HL-60/S4 treated with phorbol 12-myristate 13-acetate at 8.2 ng/mL for 4 days and 3 days (cell line): Measurements from ENCODE around the gene ZFP82.

Source experiments
- in situ Hi-C: fragments of 300-500 bp; cut with MboI; formaldehyde crosslinking; loops from 2 replicates; pipeline ENCODE4 v1.15.0; 2022; ENCODE audit warnings: low sequenced_read_pairs

Gene ZFP82

DNA sequence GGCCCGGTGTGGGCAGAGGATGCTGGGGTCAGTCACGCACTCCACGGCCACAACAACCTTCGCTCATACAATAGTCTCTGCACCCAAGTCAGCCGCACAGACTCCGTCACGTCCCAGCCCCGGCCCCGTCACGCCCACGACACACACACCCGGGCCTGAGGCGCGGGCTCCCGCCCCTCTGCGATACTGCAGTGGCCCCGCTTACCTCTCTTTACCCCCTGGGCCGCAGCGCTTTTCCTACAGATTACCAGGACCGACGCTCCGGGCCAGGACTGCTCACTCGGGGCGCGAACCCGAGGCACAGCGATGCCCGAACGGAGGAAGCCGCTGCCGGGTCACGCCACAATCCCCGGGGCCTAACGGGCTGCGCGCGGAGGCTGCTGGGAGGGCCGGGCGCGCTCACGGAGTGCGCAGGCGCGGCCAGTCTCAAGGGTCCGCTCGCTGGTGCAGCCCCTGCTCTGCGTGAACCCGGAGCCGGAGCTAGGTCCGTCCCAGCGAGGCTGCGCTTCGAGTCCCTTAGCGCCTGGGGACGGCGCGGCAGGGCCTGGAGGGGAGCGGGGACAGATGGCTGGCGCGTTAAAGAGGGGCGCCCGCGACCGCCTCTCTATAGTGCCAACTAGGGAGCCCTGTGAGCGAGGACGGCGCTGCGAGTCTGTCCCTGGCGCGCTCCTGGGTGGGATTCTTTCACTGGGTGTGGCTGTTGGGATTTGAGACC is at the start of gene ZFP82:
TSS of gene ZFP82 (minus strand) at position 358 of the 715 bp plus-strand sequence. CDS start 8,855 bp downstream, outside the sequence.
- in situ Hi-C loops, result no loop called here

DNA sequence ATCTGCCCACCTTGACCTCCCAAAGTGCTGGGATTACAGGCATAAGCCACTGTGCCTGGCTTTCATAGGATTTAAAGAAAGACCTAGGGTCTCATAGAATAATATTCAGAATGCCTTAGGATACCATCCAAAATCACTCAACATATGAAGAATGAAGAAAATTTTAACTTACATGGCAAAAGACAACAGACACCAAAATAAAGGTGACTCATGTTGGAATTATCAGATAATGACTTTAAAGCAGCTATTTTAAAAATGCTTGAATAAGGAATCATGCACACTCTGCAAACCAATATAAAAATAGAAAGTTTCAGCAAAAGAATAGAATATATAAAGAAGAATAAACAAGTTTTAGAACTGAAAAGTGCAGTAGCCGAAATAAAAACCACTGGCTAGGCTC is 41.6 kb upstream of the ZFP82 start:
- in situ Hi-C loops, result no loop called here

DNA sequence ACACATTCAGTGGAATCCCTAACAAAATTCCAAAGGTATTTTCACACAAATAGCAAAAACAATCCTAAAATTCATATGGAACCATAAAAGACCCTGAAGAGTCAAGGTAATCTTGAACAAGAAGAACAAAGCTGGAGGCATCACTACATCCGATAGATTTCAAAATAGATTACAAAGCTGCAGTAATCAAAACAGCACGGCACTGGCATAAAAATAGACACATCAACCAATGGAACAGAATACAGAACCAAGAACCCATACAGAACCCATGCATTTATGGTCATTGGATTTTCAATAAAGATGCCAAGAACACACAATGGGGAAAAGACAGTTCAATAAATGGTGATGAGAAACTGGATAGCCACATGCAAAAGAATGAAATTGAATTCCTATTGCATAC is 38.4 kb upstream of the ZFP82 start:
- in situ Hi-C loops, result no loop called here

DNA sequence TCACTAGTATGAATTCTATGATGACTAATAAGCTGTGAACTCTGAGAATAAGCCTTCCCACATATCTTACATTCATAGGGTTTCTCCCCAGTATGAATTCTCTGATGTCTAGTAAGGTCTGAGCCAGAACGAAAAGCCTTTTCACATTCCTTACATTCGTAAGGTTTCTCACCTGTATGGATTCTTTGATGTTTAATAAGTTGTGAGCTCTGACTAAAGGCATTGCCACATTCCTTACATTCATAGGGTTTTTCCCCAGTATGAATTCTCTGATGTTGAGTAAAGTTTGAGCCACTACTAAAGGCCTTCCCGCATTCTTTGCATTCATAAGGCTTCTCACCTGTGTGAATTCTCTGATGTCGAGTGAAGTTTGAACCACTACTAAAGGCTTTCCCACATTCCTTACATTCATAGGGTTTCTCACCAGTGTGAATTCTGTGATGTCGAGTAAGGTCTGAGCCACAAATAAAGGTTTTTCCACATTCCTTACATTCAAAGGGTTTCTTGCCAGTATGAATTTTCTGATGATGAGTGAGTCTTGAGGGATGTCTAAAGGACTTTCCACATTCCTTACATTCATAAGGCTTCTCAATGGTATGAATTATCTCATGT is 30.7 kb upstream of the ZFP82 start:
- in situ Hi-C loops, result no loop called here

DNA sequence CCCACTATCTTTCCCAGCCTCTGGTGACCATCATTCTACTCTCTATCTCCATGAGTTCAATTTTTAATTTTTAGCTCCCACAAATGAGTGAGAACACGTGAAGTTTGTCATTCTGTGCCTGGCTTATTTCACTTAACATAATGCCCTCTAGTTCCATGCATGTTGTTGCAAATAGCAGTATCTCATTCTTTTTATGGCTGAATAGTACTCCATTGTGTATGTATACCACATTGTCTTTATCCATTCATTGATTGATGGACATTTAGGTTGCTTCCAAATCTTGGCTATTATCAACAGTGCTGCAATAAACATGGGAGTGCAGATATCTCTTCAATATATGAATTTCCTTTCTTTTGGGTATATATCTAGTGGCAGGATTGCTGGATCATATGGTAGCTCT is 22.9 kb upstream of the ZFP82 start:
- in situ Hi-C loops, result no loop called here

DNA sequence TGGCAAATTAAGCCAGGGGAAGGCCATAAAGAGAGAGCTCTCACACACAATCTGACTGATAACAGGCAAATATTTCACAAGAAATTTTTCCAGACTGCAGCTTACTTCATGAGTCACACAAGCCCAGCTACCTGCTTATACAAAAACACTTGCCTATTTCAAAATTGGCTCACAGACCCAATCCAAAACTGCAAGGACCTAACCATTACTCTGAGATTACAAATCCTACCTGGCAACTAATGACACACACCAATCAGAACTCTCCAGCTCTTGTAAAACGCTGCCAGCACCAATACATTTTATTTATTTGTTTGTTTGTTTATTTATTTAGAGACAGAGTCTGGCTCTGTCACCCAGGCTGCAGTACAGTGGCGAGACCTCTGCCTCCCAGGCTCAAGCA is 18.1 kb upstream of the ZFP82 start:
- in situ Hi-C loops, result no loop called here

DNA sequence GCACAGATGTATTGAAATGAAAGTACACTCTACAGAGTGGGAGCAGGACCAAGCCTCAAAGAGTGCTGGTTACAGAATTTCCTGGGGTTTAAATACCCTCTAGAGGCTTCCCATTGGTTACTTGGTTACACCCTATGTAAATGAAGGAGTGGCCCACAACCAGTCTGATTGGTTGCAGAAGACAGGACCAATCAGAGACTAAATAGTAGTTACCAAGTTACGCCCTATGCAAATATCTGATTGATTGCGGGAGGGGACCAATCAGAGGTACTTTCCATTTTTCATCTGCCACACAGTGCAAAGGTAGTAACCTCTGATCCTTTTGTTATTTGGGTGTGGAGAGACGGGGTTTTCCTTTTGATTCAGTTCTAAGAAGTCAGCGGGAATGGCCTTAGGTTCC is 5.5 kb upstream of the ZFP82 start:
- in situ Hi-C loops, result no loop called here

DNA sequence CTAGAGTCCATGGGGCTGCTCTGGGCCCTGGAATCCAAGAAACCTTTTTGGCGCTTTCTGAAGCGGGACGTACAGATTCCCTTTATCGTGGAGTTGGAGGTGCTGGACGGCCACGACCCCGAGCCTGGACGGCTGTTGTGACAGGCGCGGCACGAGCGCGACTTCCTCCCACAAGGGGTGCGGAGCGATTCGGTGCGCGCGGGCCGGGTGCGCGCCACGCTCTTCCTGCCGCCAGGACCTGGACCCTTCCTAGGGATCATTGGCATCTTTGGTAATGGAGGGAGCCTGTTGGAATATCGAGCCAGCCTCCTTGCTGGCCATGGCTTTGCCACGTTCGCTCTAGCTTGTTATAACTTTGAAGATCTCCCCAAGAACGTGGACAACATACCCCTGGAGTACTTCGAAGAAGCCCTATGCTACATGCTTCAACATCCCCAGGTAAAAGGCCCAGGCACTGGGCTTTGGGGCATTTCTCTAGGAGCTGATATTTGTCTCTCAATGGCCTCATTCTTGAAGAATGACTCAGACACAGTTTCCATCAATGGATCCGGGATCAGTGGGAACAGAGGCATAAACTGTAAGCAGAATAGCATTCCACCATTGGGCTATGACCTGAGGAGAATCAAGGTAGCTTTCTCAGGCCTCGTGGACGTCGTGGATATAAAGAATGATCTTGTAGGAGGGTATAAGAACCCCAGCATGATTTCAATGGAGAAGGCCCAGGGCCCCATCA is 3.5 kb upstream of the ZFP82 start:
- in situ Hi-C loops, result no loop called here

DNA sequence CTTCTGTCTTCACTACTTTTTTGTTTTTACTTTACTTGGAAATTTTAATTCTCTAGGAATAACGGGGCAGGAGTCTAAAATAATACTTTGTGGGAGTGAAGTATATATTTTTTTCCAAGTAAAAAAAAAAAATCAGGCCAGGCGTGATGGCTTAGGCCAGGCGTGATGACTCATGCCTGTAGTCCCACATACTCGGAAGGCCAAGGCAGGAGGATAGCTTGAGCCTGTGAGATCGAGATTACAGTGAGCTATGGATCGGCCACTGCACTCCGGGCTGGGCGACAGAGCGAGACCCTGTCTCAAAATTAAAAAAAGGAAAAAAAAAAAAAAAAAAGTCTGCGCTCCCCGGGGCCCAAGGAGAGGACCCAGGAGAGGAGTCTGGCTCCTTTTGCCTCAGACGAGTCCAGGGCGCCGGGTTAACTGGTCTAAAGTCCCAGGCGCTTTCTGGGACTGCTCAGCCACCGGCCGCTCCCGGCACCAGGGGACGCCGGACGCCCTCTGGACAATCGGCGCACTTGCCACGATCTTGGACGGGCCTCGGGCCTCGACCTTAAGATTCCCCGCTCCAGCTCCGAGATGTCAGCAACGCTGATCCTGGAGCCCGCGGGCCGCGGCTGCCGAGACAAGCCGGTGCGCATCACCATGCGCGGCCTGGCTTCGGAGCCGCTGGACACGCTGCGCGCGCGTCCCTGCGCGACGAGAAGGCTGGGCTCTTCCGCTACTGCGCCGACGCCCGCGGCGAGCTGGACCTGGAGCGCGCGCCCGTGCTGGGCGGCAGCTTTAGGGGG is 2.7 kb upstream of the ZFP82 start:
- in situ Hi-C loops, result no loop called here

DNA sequence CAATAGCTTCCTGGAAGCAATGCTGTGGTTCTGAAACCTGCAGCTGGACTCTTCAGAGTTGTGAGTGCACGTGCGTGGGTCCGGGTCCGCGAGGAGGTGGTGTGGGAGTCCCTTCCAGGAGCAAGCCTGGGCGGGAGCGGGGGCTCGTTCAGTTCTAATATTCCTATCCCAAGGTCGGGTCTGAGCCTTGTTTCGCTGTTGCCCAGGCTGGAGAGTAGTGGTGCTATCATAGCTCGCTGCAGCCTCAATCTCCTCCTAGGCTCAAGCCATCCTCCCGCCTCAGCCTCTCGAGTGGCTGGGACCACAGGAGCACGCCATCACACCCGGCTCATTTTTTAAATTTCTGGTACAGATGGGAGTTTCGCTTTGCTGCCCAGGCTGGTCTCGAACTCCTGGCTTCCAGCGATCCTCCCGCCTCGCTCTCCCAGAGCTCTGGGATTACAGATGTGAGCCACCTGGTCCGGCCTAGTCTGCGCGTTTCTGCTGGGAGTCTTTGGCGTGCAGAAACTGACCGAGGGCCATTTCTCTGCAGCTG is 625 bp downstream of the ZFP82 start:
- in situ Hi-C loops, result no loop called here

DNA sequence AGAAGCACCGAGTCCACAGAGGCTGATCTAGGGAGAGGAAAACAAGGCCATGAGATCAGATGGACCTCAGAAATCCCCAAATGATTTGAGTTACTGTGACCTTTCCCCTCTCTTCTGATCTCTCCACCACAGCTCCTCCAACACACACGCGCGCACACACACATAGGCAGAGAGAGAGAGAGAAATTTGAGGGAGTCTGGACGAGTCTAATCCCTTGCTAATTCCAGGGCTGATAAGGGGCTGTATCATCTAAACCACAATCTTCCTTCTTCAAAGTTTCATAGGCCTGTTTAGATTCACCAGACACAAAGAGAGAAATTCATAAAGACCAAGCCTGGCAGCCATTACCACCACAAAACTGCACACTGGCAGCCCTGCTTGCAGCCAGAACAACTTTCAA is 8.6 kb downstream of the ZFP82 start:
- in situ Hi-C loops, result no loop called here

DNA sequence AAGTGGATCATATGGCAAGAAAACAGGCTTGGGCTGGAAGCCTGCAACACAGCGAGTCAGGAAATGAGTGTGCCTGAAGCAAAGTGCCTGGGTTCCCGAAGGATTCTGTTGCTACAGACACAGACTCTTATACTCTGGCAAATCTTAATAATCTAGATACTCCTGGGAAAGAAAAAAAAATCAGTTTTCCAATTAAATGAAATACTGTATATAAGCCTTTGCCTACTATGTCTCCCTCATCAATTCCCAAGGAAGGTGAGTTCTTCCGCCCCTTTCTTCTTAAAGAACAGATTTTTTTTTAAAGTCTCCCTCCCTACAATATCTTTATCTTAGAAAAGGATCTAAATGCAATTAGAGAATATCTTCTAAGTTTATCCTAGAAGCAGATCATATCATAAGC is 10.3 kb downstream of the ZFP82 start:
- in situ Hi-C loops, result no loop called here

DNA sequence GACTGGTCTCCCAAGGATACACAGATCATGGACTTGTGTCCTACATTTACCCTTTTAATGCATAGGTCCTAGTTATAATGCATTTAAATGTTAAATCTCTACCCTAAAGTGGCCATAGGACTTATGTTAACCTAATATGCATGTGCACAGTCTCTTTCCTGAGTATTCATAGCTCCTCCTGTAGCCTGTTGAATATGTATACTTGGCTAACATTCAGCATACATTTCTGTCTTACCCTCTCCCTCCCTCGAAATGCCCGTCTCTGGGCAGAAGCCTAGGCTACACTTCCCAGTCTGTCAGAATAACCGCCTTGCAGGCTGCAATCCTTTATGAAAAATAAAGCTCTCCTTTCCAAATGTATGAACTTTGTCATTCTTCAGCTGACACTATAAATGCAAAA is 13.9 kb downstream of the ZFP82 start:
- in situ Hi-C loops, result no loop called here

DNA sequence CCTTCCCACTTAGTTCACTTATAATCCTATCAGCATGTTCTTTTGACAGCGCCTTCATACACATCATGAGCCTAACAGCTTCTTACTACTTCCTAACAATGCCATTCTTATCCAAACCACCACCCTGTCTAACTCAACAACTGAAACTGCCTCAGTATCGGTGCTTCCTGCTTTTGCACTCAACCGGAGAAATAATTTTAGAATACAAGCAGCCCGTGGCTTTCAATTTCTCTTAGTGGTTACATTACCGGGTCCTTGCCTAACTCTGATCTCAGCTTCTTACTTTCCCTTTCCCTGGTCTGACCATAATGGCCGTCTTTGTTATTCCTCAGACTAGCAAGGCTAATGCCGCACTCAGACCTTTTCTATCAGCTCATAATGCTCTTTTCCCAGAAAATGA is 17.0 kb downstream of the ZFP82 start:
- in situ Hi-C loops, result no loop called here

DNA sequence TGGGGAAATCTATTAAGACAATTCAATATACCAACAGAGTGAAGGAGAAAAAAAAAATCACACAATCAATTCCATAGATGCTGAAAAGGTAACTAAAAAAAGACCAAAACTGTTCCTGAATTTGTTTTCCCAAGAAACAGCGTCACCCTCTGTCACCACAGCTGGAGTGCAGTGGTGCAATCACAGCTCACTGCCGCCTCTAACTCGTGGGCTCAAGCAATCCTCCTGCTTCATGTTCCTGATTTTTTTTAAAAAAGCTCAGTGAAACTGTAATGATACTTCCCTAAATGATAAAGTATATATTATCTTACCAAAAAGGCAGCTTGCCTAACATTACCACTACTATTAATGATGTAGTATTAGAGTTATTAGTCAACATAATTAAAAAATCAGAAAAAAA is 19.9 kb downstream of the ZFP82 start:
- in situ Hi-C loops, result no loop called here

DNA sequence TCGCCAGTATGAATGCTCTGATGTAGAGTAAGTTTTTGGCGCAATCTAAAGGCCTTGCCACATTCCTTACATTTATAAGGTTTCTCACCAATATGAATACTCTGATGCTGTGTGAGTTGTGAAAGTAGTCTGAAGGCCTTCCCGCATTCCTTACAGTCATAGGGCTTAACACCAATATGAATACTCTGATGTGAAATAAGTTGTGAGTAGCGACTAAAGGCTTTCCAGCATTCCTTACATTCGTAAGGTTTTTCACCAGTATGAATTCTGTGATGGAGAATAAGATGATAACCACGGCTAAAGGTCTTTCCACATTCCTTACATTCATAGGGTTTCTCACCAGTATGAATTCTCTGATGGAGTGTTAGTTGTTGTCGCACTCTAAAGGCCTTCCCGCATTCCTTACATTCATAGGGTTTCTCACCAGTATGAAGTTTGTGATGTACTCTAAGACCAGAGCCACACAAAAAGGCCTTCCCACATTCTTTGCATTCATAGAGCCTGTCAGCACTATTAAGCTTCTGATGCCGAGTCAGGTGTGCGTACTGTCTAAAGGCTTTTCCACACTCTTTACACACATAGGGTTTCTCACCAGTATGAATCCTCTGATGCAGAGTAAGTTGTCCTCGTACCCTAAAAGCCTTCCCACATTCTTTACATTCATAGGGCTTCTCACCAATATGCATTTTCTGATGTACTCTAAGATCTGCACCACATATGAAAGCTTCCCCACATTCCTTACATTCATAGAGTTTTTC is 25.3 kb downstream of the ZFP82 start:
- in situ Hi-C loops, result no loop called here

DNA sequence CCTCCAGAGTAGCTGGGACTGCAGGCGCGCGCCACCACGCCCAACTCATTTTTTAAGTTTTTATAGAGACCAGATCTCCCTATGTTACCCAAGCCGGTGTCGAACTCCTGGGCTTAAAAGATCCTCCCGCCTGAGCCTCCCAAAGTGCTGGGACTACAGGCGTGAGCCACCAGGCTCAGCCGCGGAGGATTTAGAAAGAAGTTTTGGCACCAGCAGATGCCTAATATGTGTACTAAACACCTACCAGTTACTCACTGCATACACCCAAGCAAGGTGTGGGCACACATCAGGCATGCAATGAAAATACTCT is 39.0 kb downstream of the ZFP82 start:
- in situ Hi-C loops, result no loop called here

DNA sequence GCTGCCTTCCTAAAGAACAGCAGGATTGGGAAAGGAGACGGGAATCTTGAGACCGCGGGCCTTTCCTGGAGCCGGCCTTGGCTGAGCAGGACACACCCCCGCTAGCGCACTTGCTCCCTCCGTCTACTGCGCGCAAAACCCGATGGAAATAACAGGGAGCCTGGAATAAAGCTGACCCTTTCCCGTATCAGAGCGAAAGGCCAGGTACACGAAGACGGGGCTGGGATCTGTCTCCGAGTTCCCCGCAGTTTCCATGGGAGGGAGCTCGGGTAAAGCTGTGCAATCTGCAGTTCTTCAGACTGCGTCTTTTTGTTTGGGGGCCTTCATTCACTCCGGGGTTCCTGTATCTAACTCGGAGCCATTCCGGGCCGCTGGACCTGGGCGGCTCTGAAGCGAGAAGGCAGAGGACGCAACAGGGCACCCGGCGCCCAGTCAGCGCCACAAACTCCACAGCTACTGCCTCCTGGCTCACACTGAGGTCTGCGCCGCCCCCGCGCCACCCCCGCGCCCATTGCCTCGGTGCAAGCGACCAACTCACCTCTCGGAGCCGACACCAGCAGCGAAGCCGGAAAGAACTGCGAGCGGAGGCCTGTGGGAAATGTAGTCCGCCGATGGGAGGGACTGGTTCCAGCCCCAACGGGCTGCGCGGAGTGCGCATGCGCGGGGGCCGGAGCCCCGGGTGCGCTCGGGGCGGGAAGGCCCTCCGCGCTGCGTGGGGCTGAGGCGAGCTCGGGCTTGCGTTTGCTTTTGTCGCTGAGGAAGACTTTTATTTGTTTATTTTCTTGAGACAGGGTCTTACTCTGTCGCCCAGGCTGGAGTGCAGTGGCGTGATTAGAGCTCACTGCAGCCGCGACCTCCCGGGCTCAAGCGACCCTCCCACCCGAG is 39.6 kb downstream of the ZFP82 start, which contains the start of gene ZFP14:
TSS of gene ZFP14 (minus strand) at position 577 of the 885 bp plus-strand sequence. CDS start 11,309 bp downstream, outside the sequence.
- in situ Hi-C loops, result no loop called here

DNA sequence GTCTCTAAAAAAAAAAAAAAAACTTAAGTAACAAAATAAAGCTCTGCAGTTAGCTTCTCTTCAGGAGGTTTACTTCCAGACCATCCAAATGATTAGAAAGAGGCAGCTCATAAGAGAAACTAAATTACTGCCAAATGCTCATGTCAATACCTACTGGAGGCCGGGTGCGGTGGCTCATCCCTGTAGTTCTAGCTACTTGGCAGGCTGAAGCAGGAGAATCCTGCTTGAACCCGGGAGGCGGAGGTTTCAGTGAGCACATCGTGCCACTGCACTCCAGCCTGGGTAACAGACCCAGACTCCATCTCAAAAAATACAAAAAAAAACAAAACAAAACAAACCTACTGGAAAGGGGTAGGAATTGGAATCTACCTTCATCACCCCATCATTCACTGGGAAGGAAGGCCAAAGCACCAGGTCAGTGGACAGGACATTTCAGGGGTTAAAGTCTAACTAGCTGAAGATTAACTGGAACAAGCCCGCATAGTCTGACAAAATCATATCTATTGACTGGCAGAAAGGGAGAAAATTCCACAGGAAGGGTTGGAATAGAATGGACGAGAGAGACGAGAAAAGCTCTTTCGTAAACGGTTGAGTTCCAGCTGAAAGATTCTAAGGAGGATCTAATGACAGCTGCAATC is 40.8 kb downstream of the ZFP82 start:
- in situ Hi-C loops, result no loop called here
